H1 (cell line): ENCODE measurements around the gene URAD. TPM values are rescaled to one million over a fixed set of nuclear protein-coding genes. Genes with fewer than 3 reads are reported as not detected.

Experiments used
- TEAD4 ChIP-seq: IDR thresholded peaks from 2 replicates; pipeline ENCODE4 v1.6.1; 2012; ENCODE audit warnings: low read depth, low read length, inconsistent platforms, mixed read lengths
- polyA plus RNA-seq, 7 experiments: library from polyadenylated mRNA; depleted of rRNA in 3 of 7; stranded (reverse) in 5 of 7; unstranded in 2 of 7; fragments of >200 nt in 5 of 7; fragments of 200-250 nt in 2 of 7; gene quantifications; 1 replicate in 5 of 7; 2 replicates in 1 of 7; 4 replicates in 1 of 7; pipeline versions ENCODE4 v1.2.1 to v1.2.3, GENCODE V29; 2011 to 2013; ENCODE audit warnings: missing spikeins in 2 of 7, mixed read lengths in 2 of 7
- total RNA-seq: library from RNA; stranded (reverse); fragmentation: NEBNext Ultra II Directional; extraction: Animal tissue kit (Norgen Biotek cat#: 25700); gene quantifications from 2 replicates; pipeline ENCODE4 v1.2.1, GENCODE V29; 2021

URAD gene
- total and polyA plus RNA-seq, 2 of the 8 experiments (the other 6 are each of a cell fraction or from before 2014, with no cell fraction given): not detected

DNA sequence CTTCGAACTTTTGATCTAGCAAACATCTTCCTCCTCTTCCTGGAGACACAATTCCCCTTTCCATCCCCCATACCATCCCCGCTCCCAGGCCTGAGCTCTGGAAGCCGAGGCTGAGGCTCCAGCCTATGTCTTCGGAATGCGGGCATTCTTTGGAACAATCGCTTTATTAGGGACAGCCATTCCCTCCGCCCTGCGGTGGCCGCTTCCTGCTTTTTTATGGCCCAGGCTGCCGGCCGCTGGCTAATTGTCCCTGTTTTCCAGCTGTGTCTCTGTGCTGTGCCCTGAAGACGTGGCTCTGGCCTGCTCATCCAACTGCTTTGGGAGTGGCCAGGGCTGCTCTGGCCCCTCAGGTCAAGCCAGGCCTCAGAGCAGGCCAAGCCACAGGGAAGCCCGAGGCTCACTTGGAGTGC is 17.3 kb downstream of the URAD start (continued):
- peak; percentile 81 for TF ChIP-seq TEAD4
